GM18517 (cell line): Measurements from ENCODE around the gene HM13.
"Not testable (repeated sequence)": the region's sequence is repeated elsewhere in the genome, so short reads cannot be mapped to it uniquely, and the experiment has no call there.

ENCODE experiments used
- ATAC-seq: cut with Tn5 transposase; IDR thresholded peaks from one replicate; pipeline ENCODE4 v1.9.1; 2021; ENCODE audit warnings: mild to moderate bottlenecking, moderate library complexity; ENCODE audit not compliant: unreplicated experiment

Gene HM13

GRCh38 chr20:31514154-31515071 is at the start of gene HM13:
Gene HM13 (plus strand): TSS chr20:31514442. CDS start chr20:31514552, 110 bp downstream.
- peak; percentile 81 for ATAC-seq

GRCh38 chr20:31470946-31471345 is 43.3 kb upstream of the HM13 start:
- not testable (repeated sequence) for ATAC-seq

- ATAC-seq = no peak
These were observed 41.6 kb upstream of the HM13 start for GRCh38 chr20:31472395-31473330.

- peak; percentile 25 for ATAC-seq
These were observed 40.7 kb upstream of the HM13 start for GRCh38 chr20:31473331-31474096.

- ATAC-seq = peak; percentile 70
These were observed 40.2 kb upstream of the HM13 start for GRCh38 chr20:31474097-31474436.

GRCh38 chr20:31474758-31475427 is 39.3 kb upstream of the HM13 start, which contains the start of the genes DEFB124 and REM1:
Gene DEFB124 (minus strand): TSS chr20:31475127. CDS start chr20:31473013, 2,114 bp downstream.
Gene REM1 (plus strand): TSS chr20:31475288. CDS start chr20:31476446, 1,158 bp downstream.
- ATAC-seq = no peak

GRCh38 chr20:31475472-31476293 is 38.6 kb upstream of the HM13 start:
- ATAC-seq = no peak

- no peak for ATAC-seq
These were observed 38.0 kb upstream of the HM13 start for GRCh38 chr20:31476294-31476585.

GRCh38 chr20:31476643-31477215 is 37.5 kb upstream of the HM13 start:
- no peak for ATAC-seq

GRCh38 chr20:31484001-31484400 is 30.2 kb upstream of the HM13 start:
- no peak for ATAC-seq

GRCh38 chr20:31485450-31486339 is 28.5 kb upstream of the HM13 start:
- ATAC-seq = no peak

- no peak for ATAC-seq
These were observed 26.1 kb upstream of the HM13 start for GRCh38 chr20:31488115-31488514.

GRCh38 chr20:31489152-31489551 is 25.1 kb upstream of the HM13 start:
- ATAC-seq = no peak

GRCh38 chr20:31490752-31491151 is 23.5 kb upstream of the HM13 start:
- ATAC-seq = no peak

GRCh38 chr20:31494131-31494530 is 20.1 kb upstream of the HM13 start:
- no peak for ATAC-seq

GRCh38 chr20:31496761-31497295 is 17.4 kb upstream of the HM13 start:
- no peak for ATAC-seq

- no peak for ATAC-seq
These were observed 16.3 kb upstream of the HM13 start for GRCh38 chr20:31497838-31498540.
